ENCODE data around the gene BACH2. TPM values are rescaled to one million over a fixed set of nuclear protein-coding genes. Genes with fewer than 3 reads are reported as not detected.

Gene BACH2
- total and polyA plus RNA-seq, 2 of the 8 experiments (the other 6 are each of a cell fraction or from before 2014, with no cell fraction given): 1.9 to 5.9 TPM

DNA sequence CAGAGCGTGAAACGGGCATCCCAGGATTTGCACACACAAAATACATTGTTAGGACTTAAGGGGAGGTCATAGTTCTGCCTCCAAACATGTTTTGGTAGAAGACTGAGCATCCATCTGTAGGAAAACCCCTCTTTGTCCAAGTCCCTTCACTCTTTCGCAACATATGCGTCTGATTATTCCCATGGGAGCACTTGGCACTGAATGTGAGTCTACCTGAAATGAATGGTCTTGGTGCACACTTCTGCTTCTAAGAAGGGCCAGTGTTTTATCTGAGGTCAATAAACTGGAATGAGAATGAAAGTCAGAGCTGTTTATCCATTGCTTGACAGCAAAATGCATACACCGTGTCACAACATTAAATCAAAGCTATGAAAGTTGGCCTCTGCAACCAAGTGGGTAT, 369.4 kb downstream of the BACH2 start:
- FAIRE-seq (no peak), DNase-seq (ENCODE audit: low read depth in 1 of 2, low spot score in 2 of 2) (no peak)
- Histone ChIP-seq H4K8ac (ENCODE audit: extremely low read depth, insufficient read depth, low read length) (no peak overlapping the region), H3K36me3 (ENCODE audit: control insufficient read depth in 2 of 4, insufficient read depth in 4 of 4, low read length in 3 of 4) (peaks cover 0 to 3% (median 0%) of the 10 kb centered on the region in 4 experiments; a peak in 1 of 8 replicates), H3K79me1 (ENCODE audit: low read depth, low read length) (no peaks in the 10 kb centered on the region), H3K18ac (ENCODE audit: extremely low read depth, low read length) (no peak overlapping the region), H4K20me1 (replicated peaks in 1 of 2; ENCODE audit: control insufficient read depth in 1 of 2, insufficient read depth in 2 of 2, low read length in 2 of 2) (no peaks in the 10 kb centered on the region), H3K79me2 (ENCODE audit: control insufficient read depth in 1 of 2, insufficient read depth in 2 of 2, low read length in 2 of 2) (no peaks in the 10 kb centered on the region), H2BK12ac (ENCODE audit: low read depth, low read length) (no peak overlapping the region), H2BK120ac (replicated peaks; ENCODE audit: low read depth, low read length) (no peak overlapping the region), H4K91ac (replicated peaks; ENCODE audit: insufficient read length, low read length) (no peak overlapping the region), H2AFZ (ENCODE audit: low read length) (no peak overlapping the region), H3K4me2 (ENCODE audit: insufficient read depth in 1 of 2, low read depth in 2 of 2, low read length in 2 of 2) (no peak overlapping the region), H2BK20ac (ENCODE audit: low read length) (no peak overlapping the region), H3K4ac (replicated peaks; ENCODE audit: insufficient read length, low read depth, low read length) (no peak overlapping the region), H2BK5ac (ENCODE audit: low read depth, low read length) (no peak overlapping the region), H2BK15ac (ENCODE audit: low read length) (no peak overlapping the region), H4K5ac (ENCODE audit: insufficient read length, low read depth, low read length) (no peak overlapping the region), H3K56ac (replicated peaks; ENCODE audit: insufficient read length, low read depth, low read length) (no peak overlapping the region), H3K23ac (ENCODE audit: insufficient read length) (no peak overlapping the region), H3K4me1 (replicated peaks in 1 of 4; ENCODE audit: control insufficient read depth in 3 of 4, insufficient read depth in 4 of 4, low read length in 3 of 4) (no peaks in the 10 kb centered on the region), H3K9ac (replicated peaks in 1 of 4; ENCODE audit: extremely low read depth in 1 of 4, low read depth in 3 of 4, low read length in 3 of 4) (no peak overlapping the region), H2AK5ac (ENCODE audit: low read depth, low read length) (no peak overlapping the region), H3K27ac (ENCODE audit: low read depth, low read length) (no peak overlapping the region), H3K27me3 (replicated peaks in 1 of 4; ENCODE audit: control insufficient read depth in 3 of 4, extremely low read depth in 1 of 4, insufficient read depth in 3 of 4, low read length in 3 of 4) (no peaks in the 10 kb centered on the region), H3K23me2 (ENCODE audit: low read depth, low read length) (no peaks in the 10 kb centered on the region), H3K4me3 (ENCODE audit: extremely low read depth in 1 of 4, insufficient read depth in 2 of 4, low read depth in 3 of 4, low read length in 4 of 4) (no peak overlapping the region), H3K14ac (ENCODE audit: insufficient read length) (no peak overlapping the region), H3K9me3 (ENCODE audit: insufficient read depth in 2 of 2, low read depth in 1 of 2, low read length in 1 of 2) (no peaks in the 10 kb centered on the region)
- 90% methylated on average over 5 of the region's 5 CpGs; no CpG with 5 or more reads in 1 of the 2 experiments for WGBS, 2 experiments (ENCODE audit: extremely low coverage in 1 of 2, insufficient coverage in 1 of 2, insufficient read length in 1 of 2, insufficient replicate concordance in 2 of 2, low coverage in 1 of 2, low lambda C conversion rate in 2 of 2, missing lambda C conversion rate in 1 of 2)
- ChIA-PET POLR2A (ENCODE audit: partially characterized antibody) (no interaction called here), CTCF (ENCODE audit: partially characterized antibody) (interaction anchor here (1.0 kb wide), 1 partner anchor 13 kb away, joined by 4 read pairs; no protein-coding TSS in a partner anchor)
- TF ChIP-seq POLR2A (IDR thresholded peaks at IDR 0.05; ENCODE audit: control extremely low read depth in 1 of 2, low read depth in 2 of 2, low read length in 2 of 2): no peak
- TF ChIP-seq, protein P1, sequence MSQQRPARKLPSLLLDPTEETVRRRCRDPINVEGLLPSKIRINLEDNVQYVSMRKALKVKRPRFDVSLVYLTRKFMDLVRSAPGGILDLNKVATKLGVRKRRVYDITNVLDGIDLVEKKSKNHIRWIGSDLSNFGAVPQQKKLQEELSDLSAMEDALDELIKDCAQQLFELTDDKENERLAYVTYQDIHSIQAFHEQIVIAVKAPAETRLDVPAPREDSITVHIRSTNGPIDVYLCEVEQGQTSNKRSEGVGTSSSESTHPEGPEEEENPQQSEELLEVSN (IDR thresholded peaks at IDR 0.05): no peak
